ENCODE results near the gene STKLD1. TPM values are rescaled to one million over a fixed set of nuclear protein-coding genes. Genes with fewer than 3 reads are reported as not detected.
"Not testable (repeated sequence)": the region's sequence is repeated elsewhere in the genome, so short reads cannot be mapped to it uniquely, and the experiment has no call there.

Gene STKLD1
- total and polyA plus RNA-seq, 2 donors (not counting 1 experiment from before 2014, with no cell fraction given): 0.18 to 1.1 TPM

DNA sequence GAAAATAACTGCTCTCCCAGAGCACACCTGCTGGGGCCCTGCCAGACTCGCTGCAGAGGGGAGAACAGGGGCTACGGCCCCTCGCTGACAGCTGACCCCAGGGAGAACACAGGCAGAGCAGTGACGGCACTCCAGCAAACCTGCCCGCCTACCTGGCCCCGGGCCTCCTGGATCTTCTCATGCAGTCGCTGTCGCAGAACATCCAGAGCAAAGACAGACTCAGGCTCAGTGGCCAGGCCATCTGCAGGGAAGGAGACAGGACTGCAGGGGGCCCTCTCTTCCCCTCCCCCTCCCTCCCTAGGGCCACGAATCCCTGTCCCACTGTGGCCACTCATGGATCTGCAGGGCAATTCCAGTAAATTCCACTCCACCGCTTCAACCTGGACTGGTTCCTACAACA is 42.6 kb upstream of the STKLD1 start:
- ChIA-PET POLR2A (interaction anchor here (0.7 kb wide), 1 partner anchor 126 kb away, joined by 3 read pairs; the partner anchor contains the start of gene CACFD1), CTCF (no interaction called here)
- H3K79me2 ChIP-seq (ENCODE audit: control insufficient read depth, insufficient read depth, low read length): peaks cover 36% of the 10 kb centered on the region
- DNase-seq: no peak
- Mint-ChIP-seq H3K4me1 (peaks cover 33% of the 10 kb centered on the region), H3K4me3 (no peak overlapping the region), H3K27ac (no peak overlapping the region), H3K27me3 (no peaks in the 10 kb centered on the region), H3K9me3 (ENCODE audit: insufficient read depth) (no peaks in the 10 kb centered on the region)
- H3K27ac ChIP-seq (ENCODE audit: low read length in 2 of 2): no peak overlapping the region
- no peak overlapping the region for H3K4me2 ChIP-seq (replicated peaks; ENCODE audit: low read depth, low read length, poor library complexity, severe bottlenecking)
- no peak overlapping the region for H2AFZ ChIP-seq (ENCODE audit: insufficient read depth, low read depth, low read length, poor library complexity, severe bottlenecking)
- WGBS (ENCODE audit: insufficient coverage): 97% methylated on average over 9 of the region's 10 CpGs
- ATAC-seq (ENCODE audit: low read depth): no peak
- H3K36me3 ChIP-seq (replicated peaks in 1 of 2; ENCODE audit: control extremely low read depth in 1 of 2, control insufficient read depth in 1 of 2, extremely low read depth in 1 of 2, insufficient read depth in 2 of 2, low read length in 1 of 2): peaks cover 3 to 41% of the 10 kb centered on the region in 2 experiments
- TF ChIP-seq EZH2 (IDR thresholded peaks at IDR 0.05; ENCODE audit: borderline replicate concordance, insufficient read depth, low read depth, low read length, poor library complexity, severe bottlenecking) (no peak), CTCF (IDR thresholded peaks at IDR 0.05) (no peak)
- no peak overlapping the region for H3K4me3 ChIP-seq (ENCODE audit: control extremely low read depth in 1 of 5, extremely low read depth in 1 of 5, insufficient read depth in 1 of 5, low read depth in 2 of 5, low read length in 4 of 5)
- H3K9me3 ChIP-seq (ENCODE audit: control extremely low read depth in 1 of 3, control insufficient read depth in 2 of 3, insufficient read depth in 1 of 3, low read length in 2 of 3): peaks cover 0 to 4% (median 0%) of the 10 kb centered on the region in 3 donors
- peaks cover 13 to 27% of the 10 kb centered on the region in 2 donors for H3K4me1 ChIP-seq (ENCODE audit: control insufficient read depth in 2 of 2, insufficient read depth in 2 of 2, low read length in 2 of 2)
- peaks cover 46% of the 10 kb centered on the region for H4K20me1 ChIP-seq (ENCODE audit: control insufficient read depth, insufficient read depth, low read length, poor library complexity, severe bottlenecking)
- no peak overlapping the region for H3K9ac ChIP-seq (ENCODE audit: low read length)
- intact Hi-C loops (cut with micrococcal nuclease): no loop called here
- H3K27me3 ChIP-seq (replicated peaks in 1 of 4; ENCODE audit: control extremely low read depth in 1 of 4, control insufficient read depth in 3 of 4, insufficient read depth in 4 of 4, low read length in 3 of 4): no peaks in the 10 kb centered on the region

DNA sequence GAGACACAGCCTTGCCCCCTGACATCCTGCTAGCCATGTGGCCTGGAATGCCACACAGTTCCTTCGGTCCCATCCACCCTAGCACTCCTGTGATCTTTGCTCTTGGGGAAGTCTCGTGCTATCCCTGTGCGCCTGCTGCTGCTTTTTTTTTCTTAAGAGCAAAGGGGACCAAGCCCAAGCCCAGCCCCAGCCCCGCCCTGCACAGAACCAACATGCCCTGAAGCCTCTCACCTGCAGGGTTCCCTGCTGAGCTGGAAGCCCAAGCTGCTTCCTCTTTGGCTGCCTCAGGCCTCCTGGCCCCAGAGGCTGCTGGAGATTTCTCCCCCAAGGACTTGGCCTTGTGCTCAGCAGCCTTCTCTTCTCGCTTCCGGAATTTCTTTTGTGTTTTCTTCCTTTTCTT is 42.0 kb upstream of the STKLD1 start:
- intact Hi-C loops (cut with micrococcal nuclease): no loop called here
- TF ChIP-seq CTCF (IDR thresholded peaks at IDR 0.05): no peak
- no peak for TF ChIP-seq EZH2 (IDR thresholded peaks at IDR 0.05; ENCODE audit: borderline replicate concordance, insufficient read depth, low read depth, low read length, poor library complexity, severe bottlenecking)
- Histone ChIP-seq H4K20me1 (ENCODE audit: control insufficient read depth, insufficient read depth, low read length, poor library complexity, severe bottlenecking) (peaks cover 46% of the 10 kb centered on the region), H2AFZ (ENCODE audit: insufficient read depth, low read depth, low read length, poor library complexity, severe bottlenecking) (no peak overlapping the region), H3K27me3 (replicated peaks in 1 of 4; ENCODE audit: control extremely low read depth in 1 of 4, control insufficient read depth in 3 of 4, insufficient read depth in 4 of 4, low read length in 3 of 4) (no peaks in the 10 kb centered on the region), H3K4me2 (replicated peaks; ENCODE audit: low read depth, low read length, poor library complexity, severe bottlenecking) (no peak overlapping the region), H3K9ac (ENCODE audit: low read length) (no peak overlapping the region), H3K4me1 (ENCODE audit: control insufficient read depth in 2 of 2, insufficient read depth in 2 of 2, low read length in 2 of 2) (peaks cover 13 to 32% of the 10 kb centered on the region in 2 donors), H3K9me3 (ENCODE audit: control extremely low read depth in 1 of 3, control insufficient read depth in 2 of 3, insufficient read depth in 1 of 3, low read length in 2 of 3) (peaks cover 0 to 4% (median 0%) of the 10 kb centered on the region in 3 donors), H3K4me3 (ENCODE audit: control extremely low read depth in 1 of 5, extremely low read depth in 1 of 5, insufficient read depth in 1 of 5, low read depth in 2 of 5, low read length in 4 of 5) (no peak overlapping the region), H3K27ac (ENCODE audit: low read length in 2 of 2) (no peak overlapping the region), H3K36me3 (replicated peaks in 1 of 2; ENCODE audit: control extremely low read depth in 1 of 2, control insufficient read depth in 1 of 2, extremely low read depth in 1 of 2, insufficient read depth in 2 of 2, low read length in 1 of 2) (peaks cover 3 to 47% of the 10 kb centered on the region in 2 experiments), H3K79me2 (ENCODE audit: control insufficient read depth, insufficient read depth, low read length) (peaks cover 36% of the 10 kb centered on the region)
- 96% methylated on average over 6 of the region's 6 CpGs for WGBS (ENCODE audit: insufficient coverage)
- ATAC-seq (ENCODE audit: low read depth) (no peak), DNase-seq (peak; percentile 7)
- CTCF ChIA-PET: interaction anchor here (1.4 kb wide), 1 partner anchor 16 kb away, joined by 5 read pairs; no protein-coding TSS in a partner anchor
- Mint-ChIP-seq H3K4me3 (no peak overlapping the region), H3K27me3 (no peaks in the 10 kb centered on the region), H3K27ac (peak overlapping the region; percentile 26), H3K4me1 (peaks cover 35% of the 10 kb centered on the region), H3K9me3 (ENCODE audit: insufficient read depth) (no peaks in the 10 kb centered on the region)
- POLR2A ChIA-PET: no interaction called here

DNA sequence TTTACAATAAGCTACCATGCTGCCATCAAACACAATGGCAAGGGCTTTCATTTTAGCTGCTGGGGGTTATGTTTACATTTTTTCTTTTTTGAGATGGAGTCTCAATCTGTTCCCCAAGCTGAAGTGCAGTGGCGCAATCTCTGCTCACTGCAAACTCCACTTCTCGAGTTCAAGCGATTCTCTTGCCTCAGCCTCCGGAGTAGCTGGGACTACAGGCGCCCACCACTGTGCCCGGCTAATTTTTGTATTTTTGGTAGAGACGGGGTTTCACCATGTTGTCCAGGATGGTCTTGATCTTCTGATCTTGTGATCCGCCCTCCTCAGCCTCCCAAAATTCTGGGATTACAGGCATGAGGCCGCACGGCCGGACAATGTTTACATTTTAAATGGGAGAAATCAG is 41.3 kb upstream of the STKLD1 start:
- H3K27ac ChIP-seq (ENCODE audit: low read length in 2 of 2); H2AFZ ChIP-seq (ENCODE audit: insufficient read depth, low read depth, low read length, poor library complexity, severe bottlenecking); H3K9me3 ChIP-seq (ENCODE audit: control extremely low read depth in 1 of 3, control insufficient read depth in 2 of 3, insufficient read depth in 1 of 3, low read length in 2 of 3); intact Hi-C loops (cut with micrococcal nuclease); H3K27me3 Mint-ChIP-seq; H3K27me3 ChIP-seq (replicated peaks in 1 of 4; ENCODE audit: control extremely low read depth in 1 of 4, control insufficient read depth in 3 of 4, insufficient read depth in 4 of 4, low read length in 3 of 4); DNase-seq; ATAC-seq (ENCODE audit: low read depth); H3K9me3 Mint-ChIP-seq (ENCODE audit: insufficient read depth): not testable (repeated sequence)
- Histone ChIP-seq H3K79me2 (ENCODE audit: control insufficient read depth, insufficient read depth, low read length) (peaks cover 36% of the 10 kb centered on the region), H3K4me1 (ENCODE audit: control insufficient read depth in 2 of 2, insufficient read depth in 2 of 2, low read length in 2 of 2) (peaks cover 18 to 38% of the 10 kb centered on the region in 2 donors), H4K20me1 (ENCODE audit: control insufficient read depth, insufficient read depth, low read length, poor library complexity, severe bottlenecking) (peaks cover 46% of the 10 kb centered on the region), H3K4me2 (replicated peaks; ENCODE audit: low read depth, low read length, poor library complexity, severe bottlenecking) (peak overlapping the region; percentile 74), H3K4me3 (ENCODE audit: control extremely low read depth in 1 of 5, extremely low read depth in 1 of 5, insufficient read depth in 1 of 5, low read depth in 2 of 5, low read length in 4 of 5) (peak overlapping the region in 3 of 5 experiments; percentile 73 to 90 (median 84)), H3K36me3 (replicated peaks in 1 of 2; ENCODE audit: control extremely low read depth in 1 of 2, control insufficient read depth in 1 of 2, extremely low read depth in 1 of 2, insufficient read depth in 2 of 2, low read length in 1 of 2) (peaks cover 3 to 51% of the 10 kb centered on the region in 2 experiments), H3K9ac (ENCODE audit: low read length) (peak overlapping the region; percentile 77)
- peaks cover 42% of the 10 kb centered on the region for H3K4me1 Mint-ChIP-seq
- peak overlapping the region; percentile 10 for H3K27ac Mint-ChIP-seq
- 94% methylated on average over 7 of the region's 11 CpGs for WGBS (ENCODE audit: insufficient coverage)
- CTCF ChIA-PET: interaction anchor here (1.4 kb wide), 1 partner anchor 16 kb away, joined by 5 read pairs; no protein-coding TSS in a partner anchor
- peak overlapping the region; percentile 99 for H3K4me3 Mint-ChIP-seq
- POLR2A ChIA-PET: interaction anchor here (1.0 to 1.3 kb wide), 3 partner anchors 13 to 304 kb away, joined by 3 to 7 read pairs (median 4); partner anchors contain the start of genes GTF3C5, MED22, RPL7A and SURF1
